Esophagus squamous epithelium (tissue), 4 donors: ENCODE measurements around the gene PLCB3.

Experiments used
- CTCF ChIP-seq, 6 experiments: fragments of 450-650 bp in 4 of 6; fragments of 200-600 bp in 2 of 6; sonication (generic) in 2 of 6; IDR thresholded peaks; one replicate each; pipeline ENCODE4 v1.5.1; 2016 to 2019; ENCODE audit warnings: antibody characterized with exemption in 6 of 6, mild to moderate bottlenecking in 4 of 6, moderate library complexity in 4 of 6
- POLR2A ChIP-seq, 4 donors: fragments of 450-650 bp; IDR thresholded peaks; one replicate each; pipeline ENCODE4 v1.6.1; 2017; ENCODE audit warnings: antibody characterized with exemption in 4 of 4, mild to moderate bottlenecking in 4 of 4, moderate library complexity in 3 of 4

- TF ChIP-seq CTCF (IDR thresholded peaks at IDR 0.05) (no peak), POLR2A (IDR thresholded peaks at IDR 0.05) (no peak)
Measured at GRCh38 chr11:64220271-64220670, 31.1 kb upstream of the PLCB3 start.
